ENCODE measurements around the gene DLL4. TPM values are rescaled to one million over a fixed set of nuclear protein-coding genes. Genes with fewer than 3 reads are reported as not detected.
"Not testable (repeated sequence)": the region's sequence is repeated elsewhere in the genome, so short reads cannot be mapped to it uniquely, and the experiment has no call there.

The DLL4 gene
- polyA plus RNA-seq, 3 donors from 2014 or later, result not detected

GRCh38 chr15:40944510-40945296 is 15.6 kb downstream of the DLL4 start:
- Mint-ChIP-seq H3K36me3 (no peaks in the 10 kb centered on the region), H3K27me3 (ENCODE audit: low read depth in 3 of 3) (peaks cover 0 to 16% (median 6%) of the 10 kb centered on the region in 3 donors), H3K27ac (no peak overlapping the region), H3K4me3 (peak overlapping the region in 2 of 5 donors; percentile 14 to 20), H3K9me3 (no peaks in the 10 kb centered on the region), H3K4me1 (peaks cover 21 to 29% of the 10 kb centered on the region in 2 donors)
- no peak for DNase-seq

- Mint-ChIP-seq H3K4me1 (peaks cover 16 to 27% of the 10 kb centered on the region in 2 donors), H3K4me3 (no peak overlapping the region), H3K9me3 (no peaks in the 10 kb centered on the region), H3K27me3 (ENCODE audit: low read depth in 3 of 3) (peaks cover 4 to 14% (median 10%) of the 10 kb centered on the region in 3 donors), H3K27ac (no peak overlapping the region), H3K36me3 (no peaks in the 10 kb centered on the region)
- no peak for DNase-seq
Measured at GRCh38 chr15:40948706-40949473, 19.8 kb downstream of the DLL4 start.

- Mint-ChIP-seq H3K27ac (no peak overlapping the region), H3K4me3 (no peak overlapping the region), H3K4me1 (peaks cover 17 to 27% of the 10 kb centered on the region in 2 donors), H3K9me3 (no peaks in the 10 kb centered on the region), H3K27me3 (ENCODE audit: low read depth in 3 of 3) (peaks cover 6 to 12% (median 11%) of the 10 kb centered on the region in 3 donors), H3K36me3 (no peaks in the 10 kb centered on the region)
- no peak for DNase-seq
Measured at GRCh38 chr15:40949756-40950207, 20.6 kb downstream of the DLL4 start.

DNA sequence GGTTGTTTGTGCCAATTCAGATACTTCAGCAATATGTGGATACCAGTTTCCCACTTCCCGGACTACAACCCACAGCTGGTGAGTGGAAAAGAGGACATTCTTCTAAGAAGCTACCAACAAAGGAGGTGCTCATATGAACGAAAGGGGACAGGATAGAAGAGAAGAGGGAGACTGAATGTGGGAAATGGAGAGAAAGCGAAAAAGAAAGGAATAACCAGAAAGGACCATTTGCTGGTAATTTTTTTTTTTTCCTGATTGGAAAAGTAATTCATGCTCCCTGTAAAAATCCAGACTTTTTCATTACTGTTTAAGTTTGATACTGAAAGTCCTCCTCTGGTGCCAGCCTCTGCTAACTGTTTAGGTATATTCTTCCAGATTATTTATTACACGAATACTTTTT is 22.6 kb downstream of the DLL4 start:
- Mint-ChIP-seq H3K27me3 (ENCODE audit: low read depth in 3 of 3) (peaks cover 9 to 11% (median 10%) of the 10 kb centered on the region in 3 donors), H3K4me3 (peak overlapping the region; percentile 44 to 91 (median 61)), H3K36me3 (peaks cover 0 to 4% (median 0%) of the 10 kb centered on the region in 3 donors), H3K4me1 (peaks cover 17 to 27% of the 10 kb centered on the region in 2 donors), H3K27ac (peak overlapping the region in 1 of 6 donors; percentile 34), H3K9me3 (no peaks in the 10 kb centered on the region)
- DNase-seq, result no peak

- Mint-ChIP-seq H3K9me3 (no peaks in the 10 kb centered on the region), H3K27me3 (ENCODE audit: low read depth in 3 of 3) (peaks cover 9 to 11% (median 10%) of the 10 kb centered on the region in 3 donors), H3K36me3 (peaks cover 0 to 4% (median 0%) of the 10 kb centered on the region in 3 donors), H3K4me3 (peak overlapping the region; percentile 80 to 93 (median 91)), H3K4me1 (peaks cover 17 to 27% of the 10 kb centered on the region in 2 donors), H3K27ac (no peak overlapping the region)
- no peak for DNase-seq
Measured at GRCh38 chr15:40952301-40952900, 23.3 kb downstream of the DLL4 start.

DNA sequence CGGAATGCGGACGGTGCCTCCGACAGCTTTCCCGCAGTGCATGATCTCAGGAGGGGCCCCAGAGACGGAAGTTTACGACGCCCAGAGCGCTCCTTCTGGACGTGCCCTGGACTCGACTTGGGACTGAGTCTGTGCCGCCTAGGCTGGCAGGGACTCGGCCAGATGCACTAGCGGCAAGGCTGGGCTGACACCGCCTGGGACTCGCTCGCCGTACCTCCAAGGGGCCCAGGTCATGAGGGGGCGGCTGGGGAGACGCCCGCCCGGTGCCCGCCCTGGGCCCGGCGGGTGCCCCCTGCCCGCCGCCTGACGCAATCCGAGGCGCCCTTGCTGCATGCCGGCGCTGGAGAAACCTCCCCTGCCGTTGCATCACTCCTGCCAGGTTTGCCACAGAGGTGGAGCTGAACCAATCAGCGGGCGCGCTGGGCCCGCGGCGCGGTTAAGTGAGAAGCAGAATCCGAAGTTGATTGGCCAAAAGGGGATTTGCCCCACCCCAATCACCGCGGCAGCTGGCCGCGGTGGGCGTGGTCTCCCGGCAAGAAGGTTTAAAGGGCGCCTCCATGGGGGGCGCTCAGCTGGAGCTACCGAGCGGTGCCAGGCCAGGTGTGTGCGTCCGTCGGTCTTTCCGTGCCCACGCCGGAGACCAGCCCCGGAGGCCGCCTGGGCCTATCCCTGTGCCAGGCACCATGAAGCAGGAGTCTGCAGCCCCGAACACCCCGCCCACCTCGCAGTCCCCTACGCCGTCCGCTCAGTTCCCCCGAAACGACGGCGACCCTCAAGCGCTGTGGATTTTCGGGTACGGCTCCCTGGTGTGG is 24.0 kb downstream of the DLL4 start, which contains the start of gene CHAC1:
TSS of gene CHAC1 (plus strand) at position 571 of the 812 bp plus-strand sequence. CDS start at position 684, 113 bp downstream.
- peak within 1 kb of the TSS; percentile 88 to 93 (median 91) for H3K4me3 Mint-ChIP-seq
- peaks cover 0 to 4% (median 0%) of the 10 kb centered on the region in 3 donors for H3K36me3 Mint-ChIP-seq
- H3K9me3 Mint-ChIP-seq, result no peaks in the 10 kb centered on the region
- peak within 1 kb of the TSS in 5 of 6 donors; percentile 43 to 80 (median 77) for H3K27ac Mint-ChIP-seq
- peaks cover 17 to 27% of the 10 kb centered on the region in 2 donors for H3K4me1 Mint-ChIP-seq
- DNase-seq, result peak; percentile 89 to 93 (median 91)
- peaks cover 6 to 9% (median 9%) of the 10 kb centered on the region in 3 donors for H3K27me3 Mint-ChIP-seq (ENCODE audit: low read depth in 3 of 3)

DNA sequence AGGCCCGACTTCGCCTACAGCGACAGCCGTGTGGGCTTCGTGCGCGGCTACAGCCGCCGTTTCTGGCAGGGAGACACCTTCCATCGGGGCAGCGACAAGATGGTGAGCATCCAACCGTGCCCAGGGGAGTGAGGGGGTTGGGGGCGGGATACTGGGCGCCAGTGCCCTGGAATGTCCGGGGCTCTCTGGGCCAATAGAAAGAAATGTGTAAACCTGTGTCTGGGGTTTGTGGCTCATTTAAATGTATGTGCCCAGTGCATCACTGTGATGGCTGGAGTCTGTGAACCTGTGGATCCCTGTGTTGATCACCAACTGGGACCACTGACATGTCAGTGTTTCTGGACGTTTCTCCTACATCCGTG is 24.6 kb downstream of the DLL4 start:
- H3K4me1 Mint-ChIP-seq, result peaks cover 17 to 27% of the 10 kb centered on the region in 2 donors
- DNase-seq, result no peak
- H3K4me3 Mint-ChIP-seq, result peak overlapping the region; percentile 88 to 93 (median 91)
- peak overlapping the region in 5 of 6 donors; percentile 8 to 80 (median 43) for H3K27ac Mint-ChIP-seq
- peaks cover 0 to 4% (median 0%) of the 10 kb centered on the region in 3 donors for H3K36me3 Mint-ChIP-seq
- no peaks in the 10 kb centered on the region for H3K9me3 Mint-ChIP-seq
- H3K27me3 Mint-ChIP-seq (ENCODE audit: low read depth in 3 of 3), result peaks cover 6 to 11% (median 8%) of the 10 kb centered on the region in 3 donors

DNA sequence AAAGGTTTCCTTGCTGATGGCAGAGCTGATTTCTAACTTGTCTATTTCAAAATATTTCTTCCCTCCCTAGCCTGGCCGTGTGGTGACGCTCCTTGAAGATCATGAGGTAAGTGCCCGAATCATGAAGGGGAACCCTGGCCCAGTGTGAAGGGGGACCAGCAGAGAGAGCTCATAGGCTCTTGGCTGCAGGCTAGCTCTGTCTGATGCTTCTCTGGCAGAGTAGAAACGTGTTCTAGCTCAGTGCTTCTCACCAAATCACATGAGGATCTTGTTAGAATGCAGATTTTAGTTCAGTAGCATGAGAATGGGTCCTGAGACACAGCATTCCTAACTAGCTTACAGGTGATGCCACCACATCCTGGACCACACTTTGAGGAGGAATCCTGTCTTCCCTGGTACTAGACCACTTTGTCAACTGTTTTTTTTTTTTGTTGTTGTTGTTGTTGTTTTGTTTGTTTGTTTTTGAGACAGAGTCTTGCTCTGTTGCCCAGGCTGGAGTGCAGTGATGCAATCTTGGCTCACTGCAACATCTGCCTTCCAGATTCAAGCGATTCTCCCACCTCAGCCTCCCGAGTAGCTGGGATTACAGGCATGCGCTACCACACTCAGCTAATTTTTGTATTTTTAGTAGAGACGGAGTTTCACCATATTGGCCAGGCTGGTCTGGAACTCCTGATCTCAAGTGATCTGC is 25.2 kb downstream of the DLL4 start:
- H3K4me3 Mint-ChIP-seq, result peak overlapping the region; percentile 88 to 93 (median 91)
- H3K27me3 Mint-ChIP-seq (ENCODE audit: low read depth in 3 of 3), result peaks cover 4 to 12% (median 9%) of the 10 kb centered on the region in 3 donors
- not testable (repeated sequence) for DNase-seq, H3K36me3 Mint-ChIP-seq, H3K9me3 Mint-ChIP-seq
- H3K27ac Mint-ChIP-seq, result peak overlapping the region in 3 of 6 donors; percentile 36 to 64 (median 43)
- peaks cover 17 to 27% of the 10 kb centered on the region in 2 donors for H3K4me1 Mint-ChIP-seq

GRCh38 chr15:40955141-40955903 is 26.2 kb downstream of the DLL4 start:
- no peak overlapping the region for H3K27ac Mint-ChIP-seq

GRCh38 chr15:40955930-40956540 is 26.9 kb downstream of the DLL4 start:
- Mint-ChIP-seq H3K27me3 (ENCODE audit: low read depth in 3 of 3) (peaks cover 4 to 12% (median 10%) of the 10 kb centered on the region in 3 donors), H3K9me3 (no peaks in the 10 kb centered on the region), H3K4me3 (no peak overlapping the region), H3K27ac (no peak overlapping the region), H3K4me1 (peaks cover 17 to 27% of the 10 kb centered on the region in 2 donors), H3K36me3 (peaks cover 0 to 4% (median 0%) of the 10 kb centered on the region in 3 donors)
- no peak for DNase-seq

More at GRCh38 chr15:40955141-40955903, 26.2 kb downstream of the DLL4 start:
- no peak for DNase-seq
- peaks cover 4 to 12% (median 10%) of the 10 kb centered on the region in 3 donors for H3K27me3 Mint-ChIP-seq (ENCODE audit: low read depth in 3 of 3)
- H3K36me3 Mint-ChIP-seq, result peaks cover 0 to 4% (median 0%) of the 10 kb centered on the region in 3 donors
- H3K4me1 Mint-ChIP-seq, result peaks cover 17 to 27% of the 10 kb centered on the region in 2 donors
- peak overlapping the region in 1 of 5 donors; percentile 27 for H3K4me3 Mint-ChIP-seq
- H3K9me3 Mint-ChIP-seq, result no peaks in the 10 kb centered on the region

- no peak for DNase-seq
- no peaks in the 10 kb centered on the region for H3K9me3 Mint-ChIP-seq
- peaks cover 4 to 12% (median 10%) of the 10 kb centered on the region in 3 donors for H3K27me3 Mint-ChIP-seq (ENCODE audit: low read depth in 3 of 3)
- H3K4me1 Mint-ChIP-seq, result peaks cover 17 to 26% of the 10 kb centered on the region in 2 donors
- H3K4me3 Mint-ChIP-seq, result no peak overlapping the region
- peaks cover 0 to 4% (median 0%) of the 10 kb centered on the region in 3 donors for H3K36me3 Mint-ChIP-seq
- H3K27ac Mint-ChIP-seq, result no peak overlapping the region
Measured at GRCh38 chr15:40956541-40956982, 27.4 kb downstream of the DLL4 start.
